Ovary (tissue), 3 donors: Measurements from ENCODE around the gene PTPRG.

Experiments used
- CTCF ChIP-seq, 3 donors: fragments of 450-650 bp in 2 of 3; fragments of 200-600 bp in 1 of 3; IDR thresholded peaks; one replicate each; pipeline versions ENCODE4 v1.5.1 to v1.8.0; 2016 to 2022; ENCODE audit warnings: antibody characterized with exemption in 3 of 3, mild to moderate bottlenecking in 1 of 3
- POLR2A ChIP-seq: fragments of 450-650 bp; IDR thresholded peaks from one replicate; pipeline ENCODE4 v1.6.1; 2017; ENCODE audit warnings: antibody characterized with exemption, mild to moderate bottlenecking, moderate library complexity
- donor health status: DM: no; HTN: no; CAD: no.

DNA sequence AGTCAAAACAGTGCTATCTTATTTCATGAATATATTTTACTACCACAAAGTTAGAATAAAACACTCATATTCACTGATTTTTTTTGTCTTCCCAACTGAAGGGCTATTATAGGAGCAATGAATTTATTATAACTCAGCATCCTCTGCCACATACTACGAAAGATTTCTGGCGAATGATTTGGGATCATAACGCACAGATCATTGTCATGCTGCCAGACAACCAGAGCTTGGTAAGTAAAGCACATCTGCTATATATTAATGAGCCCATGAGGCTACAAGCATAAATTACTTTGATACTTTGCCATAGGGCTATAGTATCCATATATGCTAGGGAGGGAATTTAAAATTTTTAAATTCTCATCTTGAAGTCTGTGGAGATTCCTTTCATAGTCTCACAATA lies 716.1 kb downstream of the PTPRG start:
- TF ChIP-seq CTCF (IDR thresholded peaks at IDR 0.05) (no peak), POLR2A (no peak)
